HEK293T (cell line): ENCODE measurements around the gene FGGY.

Source experiments
- ARNT ChIP-seq: fragments of 450-650 bp; IDR thresholded peaks from 2 replicates; pipeline ENCODE4 v1.6.1; 2017; ENCODE audit warnings: mild to moderate bottlenecking
- ELF4 ChIP-seq: fragments of 450-650 bp; IDR thresholded peaks from 2 replicates; pipeline ENCODE4 v1.6.1; 2017; ENCODE audit warnings: antibody characterized with exemption
- FOXA1 ChIP-seq: fragments of 450-650 bp; IDR thresholded peaks from 2 replicates; pipeline ENCODE4 v1.6.1; 2016; ENCODE audit warnings: mild to moderate bottlenecking
- FOXK2 ChIP-seq: fragments of 450-650 bp; IDR thresholded peaks from 2 replicates; pipeline ENCODE4 v1.6.1; 2016; ENCODE audit warnings: mild to moderate bottlenecking
- FOXM1 ChIP-seq: fragments of 450-650 bp; IDR thresholded peaks from 2 replicates; pipeline ENCODE4 v1.6.1; 2017; ENCODE audit warnings: mild to moderate bottlenecking, borderline replicate concordance
- HDGF ChIP-seq: fragments of 450-650 bp; IDR thresholded peaks from 2 replicates; pipeline ENCODE4 v1.6.1; 2017; ENCODE audit warnings: antibody characterized with exemption, borderline replicate concordance
- NFRKB ChIP-seq: fragments of 450-650 bp; IDR thresholded peaks from 2 replicates; pipeline ENCODE4 v1.6.1; 2016; ENCODE audit warnings: mild to moderate bottlenecking, moderate library complexity
- SUZ12 ChIP-seq: fragments of 450-650 bp; IDR thresholded peaks from 2 replicates; pipeline ENCODE4 v1.6.1; 2016; ENCODE audit warnings: mild to moderate bottlenecking

DNA sequence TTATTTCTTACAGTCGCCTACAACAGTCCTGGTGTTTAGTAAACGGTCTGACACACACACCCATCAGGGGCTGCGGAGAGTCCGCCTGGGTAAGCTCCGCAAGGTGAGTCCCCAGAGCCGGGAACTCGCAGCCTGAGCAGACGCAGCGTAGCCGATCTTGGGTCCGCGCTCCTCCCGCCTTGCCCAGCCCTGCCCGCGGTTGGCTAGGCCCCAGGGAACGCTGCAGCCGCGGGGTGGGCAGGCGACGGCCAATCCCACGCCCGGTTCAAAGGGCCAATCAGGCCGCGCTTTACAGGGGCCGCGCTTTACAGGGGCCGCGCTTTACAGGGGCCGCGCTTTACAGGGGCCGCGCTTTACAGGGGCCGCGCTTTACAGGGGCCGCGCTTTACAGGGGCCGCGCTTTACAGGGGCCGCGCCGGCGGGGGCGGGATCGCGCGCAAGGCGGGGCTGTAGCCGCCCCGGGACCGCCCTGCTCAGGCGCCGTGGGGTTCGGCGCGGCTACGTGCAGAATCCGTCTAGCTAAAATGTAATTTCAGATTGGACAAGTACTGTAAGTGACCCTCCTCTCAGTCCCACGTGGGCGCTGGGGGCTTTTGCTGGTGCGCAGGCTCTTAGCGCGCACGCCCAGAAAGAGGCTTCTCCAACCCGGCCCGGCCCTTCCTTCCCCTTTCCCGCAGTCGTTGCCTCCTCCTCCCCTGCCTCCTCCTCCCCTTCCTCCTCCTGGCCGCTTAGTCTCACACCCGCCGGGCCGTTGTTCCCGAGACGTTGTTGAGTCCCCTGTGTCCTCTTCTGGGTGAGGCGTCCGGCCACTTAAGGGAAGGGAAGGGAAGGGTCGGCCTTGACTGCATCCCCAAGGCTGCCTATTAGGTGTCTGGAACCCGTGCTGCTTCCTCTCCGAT is at the start of gene FGGY:
- TF ChIP-seq ELF4 (no peak), NFRKB (no peak), FOXM1 (no peak), ARNT (no peak), HDGF (no peak), FOXK2 (no peak), FOXA1 (no peak), SUZ12 (no peak)
